Esophagus squamous epithelium (tissue), 4 donors: ENCODE measurements around the gene PHACTR1.

ENCODE experiments used
- CTCF ChIP-seq, 6 experiments: fragments of 450-650 bp in 4 of 6; fragments of 200-600 bp in 2 of 6; sonication (generic) in 2 of 6; IDR thresholded peaks; one replicate each; pipeline ENCODE4 v1.5.1; 2016 to 2019; ENCODE audit warnings: antibody characterized with exemption in 6 of 6, mild to moderate bottlenecking in 4 of 6, moderate library complexity in 4 of 6
- POLR2A ChIP-seq, 4 donors: fragments of 450-650 bp; IDR thresholded peaks; one replicate each; pipeline ENCODE4 v1.6.1; 2017; ENCODE audit warnings: antibody characterized with exemption in 4 of 4, mild to moderate bottlenecking in 4 of 4, moderate library complexity in 3 of 4

GRCh38 chr6:13229205-13230085 is 512.9 kb downstream of the PHACTR1 start:
- peak in 1 of 6 experiments; percentile 5 for TF ChIP-seq CTCF (IDR thresholded peaks at IDR 0.05)
- no peak for TF ChIP-seq POLR2A (IDR thresholded peaks at IDR 0.05)
